Heart right ventricle (tissue), 16 donors: Measurements from ENCODE around the gene CHCHD3. TPM values are rescaled to one million over a fixed set of nuclear protein-coding genes. Genes with fewer than 3 reads are reported as not detected.
"Not testable (repeated sequence)": the region's sequence is repeated elsewhere in the genome, so short reads cannot be mapped to it uniquely, and the experiment has no call there.

Experiments used
- ATAC-seq, 8 donors: fragments of 200-7000 bp; cut with Tn5 transposase; one replicate each; pipeline ENCODE4 v1.9.1; 2020; ENCODE audit warnings: mild to moderate bottlenecking in 8 of 8, moderate library complexity in 8 of 8, moderate number of reproducible peaks in 1 of 8
- DNase-seq, 2 donors: peaks; one replicate each; pipeline ENCODE4 v3.0.0-alpha.2; 2020
- H3K27ac ChIP-seq, 10 donors: fragments of 200-600 bp; sonication (generic) in 2 of 10; one replicate each; pipeline versions ENCODE4 v1.5.0 to v1.8.0; 2020 to 2022; ENCODE audit warnings: mild to moderate bottlenecking in 3 of 10
- H3K27me3 ChIP-seq, 7 donors: fragments of 200-600 bp; one replicate each; pipeline ENCODE4 v1.8.0; 2021 to 2022; ENCODE audit warnings: mild to moderate bottlenecking in 2 of 7
- H3K36me3 ChIP-seq, 9 donors: fragments of 200-600 bp; sonication (generic) in 1 of 9; one replicate each; pipeline versions ENCODE4 v1.5.0 to v1.8.0; 2020 to 2022; ENCODE audit warnings: mild to moderate bottlenecking in 2 of 9
- H3K4me1 ChIP-seq, 9 donors: fragments of 200-600 bp; sonication (generic) in 1 of 9; one replicate each; pipeline versions ENCODE4 v1.5.0 to v1.8.0; 2020 to 2022; ENCODE audit warnings: mild to moderate bottlenecking in 4 of 9
- H3K4me3 ChIP-seq, 10 donors: fragments of 200-600 bp; sonication (generic) in 2 of 10; one replicate each; pipeline versions ENCODE4 v1.5.0 to v1.8.0; 2020 to 2022; ENCODE audit warnings: mild to moderate bottlenecking in 7 of 10, moderate library complexity in 2 of 10
- H3K9me3 ChIP-seq, 11 donors: fragments of 200-600 bp in 10 of 11; sonication (generic) in 2 of 11; one replicate each; pipeline versions ENCODE4 v1.5.0 to v1.8.0; 2013 to 2022; ENCODE audit warnings: mild to moderate bottlenecking in 2 of 11, control low read depth in 1 of 11, moderate library complexity in 1 of 11
- WGBS, 2 donors: extraction: QIAGEN DNeasy Blood & Tissue Kit; methylation state at CpG; one replicate each; pipeline ENCODE4 v1.1.7; 2013; ENCODE audit warnings: inconsistent platforms in 1 of 2; 5-methylcytosine and 5-hydroxymethylcytosine counted together
- intact Hi-C, 10 donors: fragments of 100-400 bp; cut with DNase I; formaldehyde crosslinking; loops; one replicate each; pipeline versions ENCODE4 v1.11.1 to v1.14.2; 2022
- polyA plus RNA-seq, 2 donors: library from polyadenylated mRNA; stranded (reverse); fragments of 200-250 nt; gene quantifications; one replicate each; pipeline ENCODE4 v1.2.3, GENCODE V29; 2013
- total RNA-seq, 10 donors: library from RNA; stranded (reverse); fragmentation: NEBNext Ultra II Directional in 3 of 10; extraction: Animal tissue kit (Norgen Biotek cat#: 25700) in 3 of 10; gene quantifications; one replicate each; pipeline versions ENCODE4 v1.2.1 to v1.2.4, GENCODE V29; 2021 to 2023
- TF ChIP-seq, protein P1 (sequence below), 9 donors: fragments of 200-600 bp; sonication (generic) in 2 of 9; IDR thresholded peaks; one replicate each; pipeline versions ENCODE4 v1.5.0 to v1.8.0; 2021 to 2022; ENCODE audit warnings: antibody characterized with exemption in 9 of 9, mild to moderate bottlenecking in 5 of 9, moderate library complexity in 1 of 9
- donor health status: Arrhythmogenic right ventricular cardiomyopathy.
- donor health status: ischemic (EF 13 %, LVEDD 7.1; RV severe dilation, severe dysfunction).
- donor health status: healthy with polysubstance abuse.
- donor health status: DM: no; HTN: yes; CAD: no.
- donor health status: DM: no; HTN: no; CAD: no.
- donor health status: ischemic (EF 25% LVEDD 6.9; RV normal size, moderate dysfunction).
- donor health status: ischemic (EF 25% LVEDD 5.7; RV mildly dilated, moderate dysfunction).
- donor health status: healthy.
- donor health status: DM: yes; HTN: yes; CAD: no.
- donor health status: Ischemic cardiomyopathy.
- donor health status: ischemic (EF 35%, LVEDD 5.7; RV mildly dilated, moderate dysfunction).
- donor health status: nonischemic (EF 11% LVEDD 7.7; RV severe dilation, severe dysfunction).
- donor health status: DM: yes; HTN: yes; CAD: no.
- donor health status: PGD.
- donor health status: ischemic (EF 29% LVEDD 5.4; RV normal size, mild dysfunction).
- donor health status: nonischemic (EF 23%, LVEDD 6.1; RV moderate dilation, normal function).

The CHCHD3 gene
- total and polyA plus RNA-seq, 12 donors = 42.6 to 215 (median 185) TPM

- peaks cover 0 to 29% (median 13%) of the 10 kb centered on the region in 9 donors for H3K36me3 ChIP-seq
These were observed 111.6 kb downstream of the CHCHD3 start for GRCh38 chr7:132970257-132970656.

DNA sequence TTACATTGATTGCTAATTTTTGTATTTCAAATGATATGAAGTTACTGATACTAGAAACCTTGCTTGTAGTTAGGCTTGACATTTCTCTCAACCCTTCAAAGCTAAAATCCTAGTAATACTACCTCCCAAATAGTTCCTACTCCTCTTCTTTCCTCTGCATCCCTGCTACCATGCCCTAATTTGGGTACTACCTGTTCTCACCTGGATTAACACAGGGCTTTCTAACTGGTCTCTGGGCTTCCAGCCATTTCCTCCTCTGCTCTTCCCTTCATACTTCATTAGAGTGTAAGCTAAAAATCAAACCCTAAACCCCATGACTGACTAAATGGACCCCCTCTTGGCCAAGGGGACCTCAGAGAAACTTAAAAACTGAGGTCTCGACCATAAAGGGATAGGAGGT is 112.4 kb downstream of the CHCHD3 start:
- H3K27me3 ChIP-seq = no peaks in the 10 kb centered on the region
- H3K4me3 ChIP-seq = no peak overlapping the region
- no peak overlapping the region for H3K27ac ChIP-seq
- TF ChIP-seq, protein P1, sequence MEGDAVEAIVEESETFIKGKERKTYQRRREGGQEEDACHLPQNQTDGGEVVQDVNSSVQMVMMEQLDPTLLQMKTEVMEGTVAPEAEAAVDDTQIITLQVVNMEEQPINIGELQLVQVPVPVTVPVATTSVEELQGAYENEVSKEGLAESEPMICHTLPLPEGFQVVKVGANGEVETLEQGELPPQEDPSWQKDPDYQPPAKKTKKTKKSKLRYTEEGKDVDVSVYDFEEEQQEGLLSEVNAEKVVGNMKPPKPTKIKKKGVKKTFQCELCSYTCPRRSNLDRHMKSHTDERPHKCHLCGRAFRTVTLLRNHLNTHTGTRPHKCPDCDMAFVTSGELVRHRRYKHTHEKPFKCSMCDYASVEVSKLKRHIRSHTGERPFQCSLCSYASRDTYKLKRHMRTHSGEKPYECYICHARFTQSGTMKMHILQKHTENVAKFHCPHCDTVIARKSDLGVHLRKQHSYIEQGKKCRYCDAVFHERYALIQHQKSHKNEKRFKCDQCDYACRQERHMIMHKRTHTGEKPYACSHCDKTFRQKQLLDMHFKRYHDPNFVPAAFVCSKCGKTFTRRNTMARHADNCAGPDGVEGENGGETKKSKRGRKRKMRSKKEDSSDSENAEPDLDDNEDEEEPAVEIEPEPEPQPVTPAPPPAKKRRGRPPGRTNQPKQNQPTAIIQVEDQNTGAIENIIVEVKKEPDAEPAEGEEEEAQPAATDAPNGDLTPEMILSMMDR (IDR thresholded peaks at IDR 0.05) = no peak
- ATAC-seq (no peak), DNase-seq (no peak)
- WGBS, 2 donors = 96 to 97% methylated on average over 1 of the region's 1 CpG
- intact Hi-C loops = no loop called here
- peaks cover 0 to 8% (median 0%) of the 10 kb centered on the region in 9 donors for H3K4me1 ChIP-seq
- no peaks in the 10 kb centered on the region for H3K9me3 ChIP-seq
- peaks cover 0 to 23% (median 11%) of the 10 kb centered on the region in 9 donors for H3K36me3 ChIP-seq

More at GRCh38 chr7:132970257-132970656, 111.6 kb downstream of the CHCHD3 start:
- TF ChIP-seq, protein P1 (IDR thresholded peaks at IDR 0.05) = no peak
- no peak for DNase-seq
- 95 to 97% methylated on average over 1 of the region's 1 CpG for WGBS, 2 donors
- Histone ChIP-seq H3K9me3 (no peaks in the 10 kb centered on the region), H3K27me3 (no peaks in the 10 kb centered on the region), H3K4me1 (peaks cover 0 to 8% (median 0%) of the 10 kb centered on the region in 9 donors), H3K27ac (no peak overlapping the region), H3K4me3 (no peak overlapping the region)
- no peak for ATAC-seq
- intact Hi-C loops = no loop called here

- H3K9me3 ChIP-seq, intact Hi-C loops, H3K36me3 ChIP-seq, ATAC-seq, H3K4me1 ChIP-seq, DNase-seq, H3K27ac ChIP-seq, H3K27me3 ChIP-seq, H3K4me3 ChIP-seq: not testable (repeated sequence)
- 96 to 97% methylated on average over 4 of the region's 4 CpGs for WGBS, 2 donors
These were observed 114.4 kb downstream of the CHCHD3 start for GRCh38 chr7:132967470-132967848.

DNA sequence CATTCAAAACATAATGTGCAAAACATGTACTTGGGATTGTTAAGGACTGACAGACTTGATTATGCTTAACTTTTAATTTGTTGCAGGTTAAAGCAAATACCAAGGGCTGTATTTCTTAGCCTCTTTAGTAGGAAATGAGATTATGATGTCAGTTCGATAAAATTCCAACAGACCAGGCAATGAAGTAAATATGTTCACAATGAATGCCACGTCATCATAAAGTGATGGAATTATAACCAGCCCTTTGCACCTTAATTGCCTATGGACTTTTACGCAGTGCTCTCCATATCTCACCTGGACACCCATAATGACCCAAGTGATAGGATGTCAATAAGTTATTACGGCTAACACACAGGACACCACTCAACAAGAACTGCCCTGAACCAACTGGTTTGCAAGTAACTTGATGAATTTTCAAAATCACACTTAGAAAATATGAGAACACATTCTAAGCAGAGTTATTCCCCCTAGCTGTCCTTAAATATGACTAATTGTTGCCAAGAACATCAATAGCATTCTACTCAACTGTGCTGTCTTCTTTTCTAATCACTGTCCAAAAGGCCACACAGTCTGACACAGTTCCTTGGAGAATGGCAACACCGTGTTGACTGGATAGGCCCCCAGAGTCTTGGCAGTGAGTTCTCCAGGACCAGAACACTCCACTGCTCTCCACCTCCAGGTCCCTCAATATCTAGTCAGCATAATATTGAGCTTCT is 115.0 kb downstream of the CHCHD3 start:
- WGBS, 2 donors = 79 to 90% methylated on average over 5 of the region's 5 CpGs
- no peaks in the 10 kb centered on the region for H3K9me3 ChIP-seq
- DNase-seq = no peak
- H3K4me1 ChIP-seq = peaks cover 0 to 8% (median 0%) of the 10 kb centered on the region in 9 donors
- H3K27ac ChIP-seq = no peak overlapping the region
- H3K27me3 ChIP-seq = no peaks in the 10 kb centered on the region
- intact Hi-C loops = no loop called here
- H3K4me3 ChIP-seq = no peak overlapping the region
- TF ChIP-seq, protein P1 (IDR thresholded peaks at IDR 0.05) = no peak
- H3K36me3 ChIP-seq = no peaks in the 10 kb centered on the region
- ATAC-seq = no peak

- Histone ChIP-seq H3K27ac (no peak overlapping the region), H3K27me3 (no peaks in the 10 kb centered on the region), H3K4me3 (no peak overlapping the region), H3K4me1 (peaks cover 0 to 8% (median 0%) of the 10 kb centered on the region in 9 donors), H3K36me3 (no peaks in the 10 kb centered on the region), H3K9me3 (no peaks in the 10 kb centered on the region)
- DNase-seq (no peak), ATAC-seq (no peak)
- intact Hi-C loops = no loop called here
- TF ChIP-seq, protein P1 (IDR thresholded peaks at IDR 0.05) = no peak
- 92 to 95% methylated on average over 3 of the region's 3 CpGs for WGBS, 2 donors
These were observed 115.9 kb downstream of the CHCHD3 start for GRCh38 chr7:132965951-132966350.
